ENCODE data around the gene UNC79. TPM values are rescaled to one million over a fixed set of nuclear protein-coding genes. Genes with fewer than 3 reads are reported as not detected.
"Not testable (repeated sequence)": the region's sequence is repeated elsewhere in the genome, so short reads cannot be mapped to it uniquely, and the experiment has no call there.

UNC79 gene
- total RNA-seq, 1 donor from 2014 or later: 2.2 TPM

- no peaks in the 10 kb centered on the region for H3K27me3 ChIP-seq
- Mint-ChIP-seq H3K4me1 (no peaks in the 10 kb centered on the region), H3K27ac (no peak overlapping the region), H3K36me3 (no peaks in the 10 kb centered on the region), H3K4me3 (no peak overlapping the region), H3K27me3 (ENCODE audit: insufficient read depth, low read depth) (no peaks in the 10 kb centered on the region), H3K9me3 (no peaks in the 10 kb centered on the region)
- H3K79me2 ChIP-seq (ENCODE audit: low read depth): no peaks in the 10 kb centered on the region
- no peaks in the 10 kb centered on the region for H3F3A ChIP-seq (ENCODE audit: low read depth)
- no peak for DNase-seq (ENCODE audit: low spot score)
- TF ChIP-seq EZH2 (IDR thresholded peaks at IDR 0.05) (no peak), CTCF (IDR thresholded peaks at IDR 0.05) (no peak), EZH2phosphoT487 (IDR thresholded peaks at IDR 0.05) (no peak)
- H3K9me3 ChIP-seq (ENCODE audit: low read depth): no peaks in the 10 kb centered on the region
- no peak overlapping the region for H3K4me3 ChIP-seq
- H2AFZ ChIP-seq (replicated peaks): no peak overlapping the region
- H4K20me1 ChIP-seq (ENCODE audit: low read depth): no peaks in the 10 kb centered on the region
- H3K4me2 ChIP-seq: no peak overlapping the region
- no peak overlapping the region for H3K9ac ChIP-seq
- no peaks in the 10 kb centered on the region for H3K4me1 ChIP-seq
- no peaks in the 10 kb centered on the region for H3K36me3 ChIP-seq
- H3K27ac ChIP-seq: no peak overlapping the region
These were observed 44.7 kb downstream of the UNC79 start for GRCh38 chr14:93475471-93475870.

GRCh38 chr14:93476305-93476704, 45.6 kb downstream of the UNC79 start:
- no peaks in the 10 kb centered on the region for H3K4me1 Mint-ChIP-seq
- DNase-seq (ENCODE audit: low spot score): no peak
- no peaks in the 10 kb centered on the region for H3K9me3 Mint-ChIP-seq
- Histone ChIP-seq H3K27ac (no peak overlapping the region), H3K4me2 (no peak overlapping the region), H3K36me3 (no peaks in the 10 kb centered on the region), H3K4me1 (no peaks in the 10 kb centered on the region), H3K9ac (no peak overlapping the region), H3K9me3 (ENCODE audit: low read depth) (no peaks in the 10 kb centered on the region), H3K27me3 (no peaks in the 10 kb centered on the region), H4K20me1 (ENCODE audit: low read depth) (no peaks in the 10 kb centered on the region), H3F3A (ENCODE audit: low read depth) (no peaks in the 10 kb centered on the region), H3K79me2 (ENCODE audit: low read depth) (no peaks in the 10 kb centered on the region), H2AFZ (replicated peaks) (no peak overlapping the region), H3K4me3 (no peak overlapping the region)
- no peak overlapping the region for H3K4me3 Mint-ChIP-seq
- no peaks in the 10 kb centered on the region for H3K36me3 Mint-ChIP-seq
- H3K27ac Mint-ChIP-seq: no peak overlapping the region
- H3K27me3 Mint-ChIP-seq (ENCODE audit: insufficient read depth, low read depth): no peaks in the 10 kb centered on the region
- TF ChIP-seq EZH2phosphoT487 (IDR thresholded peaks at IDR 0.05) (no peak), CTCF (IDR thresholded peaks at IDR 0.05) (no peak), EZH2 (IDR thresholded peaks at IDR 0.05) (no peak)

- not testable (repeated sequence) for H4K20me1 ChIP-seq (ENCODE audit: low read depth); H3K4me2 ChIP-seq; H3K36me3 ChIP-seq; H3K9me3 Mint-ChIP-seq; H3K27ac Mint-ChIP-seq; H3K9ac ChIP-seq; H3K4me3 Mint-ChIP-seq; H3K27ac ChIP-seq; H3K4me1 ChIP-seq; H3K27me3 Mint-ChIP-seq (ENCODE audit: insufficient read depth, low read depth); H3K36me3 Mint-ChIP-seq; H3K9me3 ChIP-seq (ENCODE audit: low read depth); DNase-seq (ENCODE audit: low spot score); H3K79me2 ChIP-seq (ENCODE audit: low read depth); H3K4me1 Mint-ChIP-seq; H2AFZ ChIP-seq (replicated peaks); H3K4me3 ChIP-seq; H3K27me3 ChIP-seq; H3F3A ChIP-seq (ENCODE audit: low read depth)
These were observed 48.3 kb downstream of the UNC79 start for GRCh38 chr14:93479074-93479473.

- Histone ChIP-seq H3K4me2 (no peak overlapping the region), H3K9ac (no peak overlapping the region), H3F3A (ENCODE audit: low read depth) (no peaks in the 10 kb centered on the region), H4K20me1 (ENCODE audit: low read depth) (no peaks in the 10 kb centered on the region), H3K79me2 (ENCODE audit: low read depth) (no peaks in the 10 kb centered on the region), H3K27ac (no peak overlapping the region), H3K4me3 (no peak overlapping the region), H3K27me3 (no peaks in the 10 kb centered on the region), H3K36me3 (no peaks in the 10 kb centered on the region), H2AFZ (replicated peaks) (no peak overlapping the region), H3K4me1 (no peaks in the 10 kb centered on the region), H3K9me3 (ENCODE audit: low read depth) (no peaks in the 10 kb centered on the region)
- Mint-ChIP-seq H3K27me3 (ENCODE audit: insufficient read depth, low read depth) (no peaks in the 10 kb centered on the region), H3K9me3 (no peaks in the 10 kb centered on the region), H3K36me3 (no peaks in the 10 kb centered on the region), H3K4me3 (no peak overlapping the region), H3K27ac (no peak overlapping the region), H3K4me1 (no peaks in the 10 kb centered on the region)
- DNase-seq (ENCODE audit: low spot score): no peak
- TF ChIP-seq EZH2phosphoT487 (IDR thresholded peaks at IDR 0.05) (no peak), CTCF (IDR thresholded peaks at IDR 0.05) (no peak), EZH2 (IDR thresholded peaks at IDR 0.05) (no peak)
These were observed 50.1 kb downstream of the UNC79 start for GRCh38 chr14:93480867-93481266.
